ENCODE results near the gene RPN2.

- TF ChIP-seq EZH2 (IDR thresholded peaks at IDR 0.05; ENCODE audit: borderline replicate concordance, low read depth, low read length, poor library complexity, severe bottlenecking), result no peak
- TF ChIP-seq CTCF (conservative IDR thresholded peaks at IDR 0.05; ENCODE audit: low read depth, low read length), result no peak
These were observed 92.3 kb downstream of the RPN2 start for GRCh38 chr20:37271421-37271768.
